ENCODE data around the gene UBQLN4.

Gene UBQLN4

DNA sequence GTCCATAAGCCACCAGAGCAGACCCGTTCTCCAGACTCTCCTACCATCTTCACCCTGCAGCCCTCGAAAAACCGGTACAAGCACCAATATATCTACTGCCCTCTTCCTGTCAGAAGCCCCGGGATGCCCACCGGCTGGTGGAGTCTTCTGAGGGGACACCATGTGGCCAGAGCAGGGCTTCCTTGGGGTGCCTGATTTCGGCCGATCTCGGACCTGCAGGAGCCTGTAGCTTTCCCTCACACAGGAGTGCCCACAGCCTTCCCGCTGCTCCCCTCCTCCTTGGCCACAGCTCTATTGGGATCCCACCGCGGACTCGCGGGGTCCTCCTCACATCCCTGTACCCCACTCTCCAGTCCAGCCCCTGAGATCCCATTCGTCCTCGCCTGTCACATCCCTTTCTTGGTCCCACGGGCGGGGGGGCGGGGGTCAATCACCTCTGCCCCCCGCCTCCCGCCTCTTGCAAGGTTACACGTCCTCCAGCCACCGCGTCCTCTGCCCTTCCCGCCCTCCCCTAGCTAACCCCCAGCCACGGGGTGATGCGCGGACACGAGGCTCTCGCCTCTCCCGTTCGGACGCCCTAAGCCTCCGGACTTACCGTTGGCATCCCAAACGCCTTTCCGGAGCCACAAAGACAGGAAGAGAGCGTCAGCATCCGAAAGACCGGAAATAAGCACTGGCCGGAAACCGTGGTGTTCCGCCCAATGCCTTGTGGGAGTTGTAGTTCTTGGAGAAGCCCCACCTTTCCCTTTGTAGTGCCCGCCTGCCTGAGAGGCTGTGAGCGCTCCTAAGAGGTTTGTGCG is 33.1 kb downstream of the UBQLN4 start, which contains the start of gene SSR2 (continued):
- TF ChIP-seq ZNF274 (IDR thresholded peaks at IDR 0.05; ENCODE audit: low read length) (no peak), ZNF274 (tag by site-specific recombination; IDR thresholded peaks at IDR 0.05; ENCODE audit: borderline replicate concordance) (no peak), ZFP69B (tag by site-specific recombination; IDR thresholded peaks at IDR 0.05) (no peak), ZFP3 (tag by site-specific recombination; IDR thresholded peaks at IDR 0.05; ENCODE audit: low read depth) (no peak), SP3 (tag by site-specific recombination; IDR thresholded peaks at IDR 0.05) (peak; percentile 71), ZNF530 (tag by site-specific recombination; IDR thresholded peaks at IDR 0.05; ENCODE audit: low read depth) (no peak), ZNF701 (tag by site-specific recombination; IDR thresholded peaks at IDR 0.05) (no peak), ZNF292 (tag by site-specific recombination; IDR thresholded peaks at IDR 0.05; ENCODE audit: borderline replicate concordance, low read depth) (no peak), ZSCAN16 (tag by site-specific recombination; IDR thresholded peaks at IDR 0.05) (no peak), ZNF146 (tag by site-specific recombination; IDR thresholded peaks at IDR 0.05) (no peak), ZNF302 (tag by site-specific recombination; IDR thresholded peaks at IDR 0.05; ENCODE audit: low read depth) (no peak), ZNF623 (tag by site-specific recombination; IDR thresholded peaks at IDR 0.05) (no peak), ZNF596 (tag by site-specific recombination; IDR thresholded peaks at IDR 0.05) (no peak), ZNF174 (tag by site-specific recombination; IDR thresholded peaks at IDR 0.05) (no peak), GLIS2 (tag by site-specific recombination; IDR thresholded peaks at IDR 0.05) (peak; percentile 28; the same call in 1 of the 2 replicates), GLI4 (tag by site-specific recombination; IDR thresholded peaks at IDR 0.05) (no peak), ZEB2 (tag by site-specific recombination; IDR thresholded peaks at IDR 0.05) (peak; percentile 29; the same call in 1 of the 2 replicates), ZNF2 (tag by site-specific recombination; IDR thresholded peaks at IDR 0.05) (no peak), ZNF561 (tag by site-specific recombination; IDR thresholded peaks at IDR 0.05; ENCODE audit: borderline replicate concordance) (no peak), SCRT1 (tag by site-specific recombination; IDR thresholded peaks at IDR 0.05; ENCODE audit: borderline replicate concordance) (no peak), ZNF112 (tag by site-specific recombination; IDR thresholded peaks at IDR 0.05) (no peak), ZNF341 (tag by site-specific recombination; IDR thresholded peaks at IDR 0.05; ENCODE audit: low read depth) (no peak), PRDM1 (tag by site-specific recombination; IDR thresholded peaks at IDR 0.05) (no peak), ZNF266 (tag by site-specific recombination; IDR thresholded peaks at IDR 0.05; ENCODE audit: low read depth) (no peak), ZNF510 (tag by site-specific recombination; IDR thresholded peaks at IDR 0.05; ENCODE audit: insufficient replicate concordance) (no peak), ZNF214 (tag by site-specific recombination; IDR thresholded peaks at IDR 0.05; ENCODE audit: borderline replicate concordance) (no peak), ZFP37 (tag by site-specific recombination; IDR thresholded peaks at IDR 0.05) (no peak), ZNF354C (tag by site-specific recombination; IDR thresholded peaks at IDR 0.05; ENCODE audit: borderline replicate concordance, low read depth) (no peak), ZNF654 (tag by site-specific recombination; IDR thresholded peaks at IDR 0.05; ENCODE audit: low read depth) (no peak)
- TF ChIP-seq, protein P1, sequence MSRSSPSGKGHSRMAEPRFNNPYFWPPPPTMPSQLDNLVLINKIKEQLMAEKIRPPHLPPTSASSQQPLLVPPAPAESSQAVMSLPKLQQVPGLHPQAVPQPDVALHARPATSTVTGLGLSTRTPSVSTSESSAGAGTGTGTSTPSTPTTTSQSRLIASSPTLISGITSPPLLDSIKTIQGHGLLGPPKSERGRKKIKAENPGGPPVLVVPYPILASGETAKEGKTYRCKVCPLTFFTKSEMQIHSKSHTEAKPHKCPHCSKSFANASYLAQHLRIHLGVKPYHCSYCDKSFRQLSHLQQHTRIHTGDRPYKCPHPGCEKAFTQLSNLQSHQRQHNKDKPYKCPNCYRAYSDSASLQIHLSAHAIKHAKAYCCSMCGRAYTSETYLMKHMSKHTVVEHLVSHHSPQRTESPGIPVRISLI (tag by site-specific recombination; IDR thresholded peaks at IDR 0.05) = no peak
- TF ChIP-seq, protein P2, sequence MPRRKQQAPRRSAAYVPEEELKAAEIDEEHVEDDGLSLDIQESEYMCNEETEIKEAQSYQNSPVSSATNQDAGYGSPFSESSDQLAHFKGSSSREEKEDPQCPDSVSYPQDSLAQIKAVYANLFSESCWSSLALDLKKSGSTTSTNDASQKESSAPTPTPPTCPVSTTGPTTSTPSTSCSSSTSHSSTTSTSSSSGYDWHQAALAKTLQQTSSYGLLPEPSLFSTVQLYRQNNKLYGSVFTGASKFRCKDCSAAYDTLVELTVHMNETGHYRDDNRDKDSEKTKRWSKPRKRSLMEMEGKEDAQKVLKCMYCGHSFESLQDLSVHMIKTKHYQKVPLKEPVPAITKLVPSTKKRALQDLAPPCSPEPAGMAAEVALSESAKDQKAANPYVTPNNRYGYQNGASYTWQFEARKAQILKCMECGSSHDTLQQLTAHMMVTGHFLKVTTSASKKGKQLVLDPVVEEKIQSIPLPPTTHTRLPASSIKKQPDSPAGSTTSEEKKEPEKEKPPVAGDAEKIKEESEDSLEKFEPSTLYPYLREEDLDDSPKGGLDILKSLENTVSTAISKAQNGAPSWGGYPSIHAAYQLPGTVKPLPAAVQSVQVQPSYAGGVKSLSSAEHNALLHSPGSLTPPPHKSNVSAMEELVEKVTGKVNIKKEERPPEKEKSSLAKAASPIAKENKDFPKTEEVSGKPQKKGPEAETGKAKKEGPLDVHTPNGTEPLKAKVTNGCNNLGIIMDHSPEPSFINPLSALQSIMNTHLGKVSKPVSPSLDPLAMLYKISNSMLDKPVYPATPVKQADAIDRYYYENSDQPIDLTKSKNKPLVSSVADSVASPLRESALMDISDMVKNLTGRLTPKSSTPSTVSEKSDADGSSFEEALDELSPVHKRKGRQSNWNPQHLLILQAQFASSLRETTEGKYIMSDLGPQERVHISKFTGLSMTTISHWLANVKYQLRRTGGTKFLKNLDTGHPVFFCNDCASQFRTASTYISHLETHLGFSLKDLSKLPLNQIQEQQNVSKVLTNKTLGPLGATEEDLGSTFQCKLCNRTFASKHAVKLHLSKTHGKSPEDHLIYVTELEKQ (tag by site-specific recombination; IDR thresholded peaks at IDR 0.05; ENCODE audit: borderline replicate concordance) = no peak
- TF ChIP-seq, protein P3, sequence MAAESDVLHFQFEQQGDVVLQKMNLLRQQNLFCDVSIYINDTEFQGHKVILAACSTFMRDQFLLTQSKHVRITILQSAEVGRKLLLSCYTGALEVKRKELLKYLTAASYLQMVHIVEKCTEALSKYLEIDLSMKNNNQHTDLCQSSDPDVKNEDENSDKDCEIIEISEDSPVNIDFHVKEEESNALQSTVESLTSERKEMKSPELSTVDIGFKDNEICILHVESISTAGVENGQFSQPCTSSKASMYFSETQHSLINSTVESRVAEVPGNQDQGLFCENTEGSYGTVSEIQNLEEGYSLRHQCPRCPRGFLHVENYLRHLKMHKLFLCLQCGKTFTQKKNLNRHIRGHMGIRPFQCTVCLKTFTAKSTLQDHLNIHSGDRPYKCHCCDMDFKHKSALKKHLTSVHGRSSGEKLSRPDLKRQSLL (tag by site-specific recombination; IDR thresholded peaks at IDR 0.05) = no peak
- TF ChIP-seq, protein P4, sequence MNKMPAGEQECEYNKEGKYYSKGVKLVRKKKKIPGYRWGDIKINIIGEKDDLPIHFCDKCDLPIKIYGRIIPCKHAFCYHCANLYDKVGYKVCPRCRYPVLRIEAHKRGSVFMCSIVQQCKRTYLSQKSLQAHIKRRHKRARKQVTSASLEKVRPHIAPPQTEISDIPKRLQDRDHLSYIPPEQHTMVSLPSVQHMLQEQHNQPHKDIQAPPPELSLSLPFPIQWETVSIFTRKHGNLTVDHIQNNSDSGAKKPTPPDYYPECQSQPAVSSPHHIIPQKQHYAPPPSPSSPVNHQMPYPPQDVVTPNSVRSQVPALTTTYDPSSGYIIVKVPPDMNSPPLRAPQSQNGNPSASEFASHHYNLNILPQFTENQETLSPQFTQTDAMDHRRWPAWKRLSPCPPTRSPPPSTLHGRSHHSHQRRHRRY (tag by site-specific recombination; IDR thresholded peaks at IDR 0.05) = no peak
- TF ChIP-seq, protein P5, sequence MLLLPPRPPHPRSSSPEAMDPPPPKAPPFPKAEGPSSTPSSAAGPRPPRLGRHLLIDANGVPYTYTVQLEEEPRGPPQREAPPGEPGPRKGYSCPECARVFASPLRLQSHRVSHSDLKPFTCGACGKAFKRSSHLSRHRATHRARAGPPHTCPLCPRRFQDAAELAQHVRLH (tag by site-specific recombination; IDR thresholded peaks at IDR 0.05) = peak; percentile 79; the same call in 1 of the 2 replicates
